SK-N-MC (cell line): ENCODE measurements around the gene SNX10.

Source experiments
- EZH2 ChIP-seq: fragments of 200-600 bp; sonication (generic); IDR thresholded peaks from one replicate; pipeline ENCODE4 v1.6.1; 2017; ENCODE audit warnings: antibody characterized with exemption
- FOXP2 ChIP-seq: optimal IDR thresholded peaks from 2 replicates; pipeline ENCODE3; 2011; ENCODE audit warnings: mild to moderate bottlenecking, moderate library complexity; ENCODE audit not compliant: insufficient read depth; ENCODE audit errors: extremely low read length, control extremely low read depth
- POLR2AphosphoS5 ChIP-seq: IDR thresholded peaks from 2 replicates; pipeline ENCODE4 v1.6.1; 2012; ENCODE audit warnings: mild to moderate bottlenecking, low read depth, low read length, borderline replicate concordance

- TF ChIP-seq POLR2AphosphoS5 (no peak), EZH2 (no peak), FOXP2 (no peak)
These were observed 54.2 kb downstream of the SNX10 start for GRCh38 chr7:26345837-26346236.
